ENCODE results near the gene LPO. TPM values are rescaled to one million over a fixed set of nuclear protein-coding genes. Genes with fewer than 3 reads are reported as not detected.

LPO gene
- total RNA-seq, 1 donor from 2014 or later: not detected

GRCh38 chr17:58317421-58318064 lies 79.2 kb downstream of the LPO start:
- no peak for DNase-seq (ENCODE audit: low spot score)

- DNase-seq (ENCODE audit: low spot score): no peak
Observed at GRCh38 chr17:58318065-58318481, 79.7 kb downstream of the LPO start.

Other genes starting within 250 kb of the LPO start
- gene SRSF1, start 231.3 kb upstream of the LPO start, total RNA-seq: 187 TPM
- gene DYNLL2, start 155.2 kb upstream of the LPO start, total RNA-seq: 55.7 TPM
- not detected for gene OR4D1, start 90.2 kb upstream of the LPO start, total RNA-seq
- not detected for gene OR4D2, start 71.6 kb upstream of the LPO start, total RNA-seq
- gene EPX, start 45.9 kb upstream of the LPO start, total RNA-seq: not detected
- 16.6 TPM for gene MKS1, start 19.3 kb upstream of the LPO start, total RNA-seq
- gene MPO, start 42.4 kb downstream of the LPO start, total RNA-seq: 0.06 TPM
- 30.2 TPM for gene TSPOAP1, start 90.2 kb downstream of the LPO start, total RNA-seq
- 72.4 TPM for gene SUPT4H1, start 113.6 kb downstream of the LPO start, total RNA-seq
- 19.0 TPM for gene RNF43, start 178.9 kb downstream of the LPO start, total RNA-seq
- gene HSF5, start 249.8 kb downstream of the LPO start, total RNA-seq: 0.09 TPM

All from mucosa of gallbladder (tissue), 1 donor.